Measurements from ENCODE around the gene TC2N. TPM values are rescaled to one million over a fixed set of nuclear protein-coding genes. Genes with fewer than 3 reads are reported as not detected.

The TC2N gene
- total RNA-seq, 4 donors from 2014 or later = 19.9 to 38.6 (median 29.2) TPM

GRCh38 chr14:91904956-91905645, 37.8 kb upstream of the TC2N start:
- Histone ChIP-seq H3K27me3 (no peaks in the 10 kb centered on the region), H3K4me3 (no peak overlapping the region), H3K36me3 (no peaks in the 10 kb centered on the region), H3K4me1 (peaks cover 0 to 9% (median 3%) of the 10 kb centered on the region in 3 donors), H3K27ac (peak overlapping the region in 1 of 4 donors; percentile 24), H3K9me3 (no peaks in the 10 kb centered on the region)
- TF ChIP-seq EP300 (IDR thresholded peaks at IDR 0.05) (no peak), POLR2A (IDR thresholded peaks at IDR 0.05) (no peak), CTCF (IDR thresholded peaks at IDR 0.05) (no peak), POLR2AphosphoS5 (IDR thresholded peaks at IDR 0.05) (no peak)
- ATAC-seq = no peak
- WGBS, 2 donors (ENCODE audit: low coverage in 1 of 2) = 93 to 100% methylated on average over 3 to 4 of the region's 9 CpGs

GRCh38 chr14:91904483-91904882, 37.1 kb upstream of the TC2N start:
- no peaks in the 10 kb centered on the region for H3K36me3 ChIP-seq
- ATAC-seq = no peak
- peaks cover 0 to 15% (median 3%) of the 10 kb centered on the region in 3 donors for H3K4me1 ChIP-seq
- 100% methylated on average over 1 of the region's 8 CpGs; no CpG with 5 or more reads in 1 of the 2 donors for WGBS, 2 donors (ENCODE audit: low coverage in 1 of 2)
- TF ChIP-seq EP300 (IDR thresholded peaks at IDR 0.05) (no peak), POLR2A (IDR thresholded peaks at IDR 0.05) (no peak), POLR2AphosphoS5 (IDR thresholded peaks at IDR 0.05) (no peak), CTCF (IDR thresholded peaks at IDR 0.05) (no peak)
- H3K9me3 ChIP-seq = no peaks in the 10 kb centered on the region
- H3K27me3 ChIP-seq = no peaks in the 10 kb centered on the region
- H3K4me3 ChIP-seq = no peak overlapping the region
- H3K27ac ChIP-seq = peak overlapping the region in 2 of 4 donors; percentile 8 to 24

- H3K27me3 ChIP-seq = no peaks in the 10 kb centered on the region
- H3K4me1 ChIP-seq = peaks cover 0 to 27% (median 3%) of the 10 kb centered on the region in 3 donors
- no peak overlapping the region for H3K4me3 ChIP-seq
- ATAC-seq = no peak
- peak overlapping the region in 3 of 4 donors; percentile 7 to 45 (median 24) for H3K27ac ChIP-seq
- no peak for TF ChIP-seq EP300 (IDR thresholded peaks at IDR 0.05)
- no peak for TF ChIP-seq CTCF (IDR thresholded peaks at IDR 0.05)
- no peak for TF ChIP-seq POLR2A (IDR thresholded peaks at IDR 0.05)
- no peak for TF ChIP-seq POLR2AphosphoS5 (IDR thresholded peaks at IDR 0.05)
- H3K9me3 ChIP-seq = no peaks in the 10 kb centered on the region
- H3K36me3 ChIP-seq = no peaks in the 10 kb centered on the region
- 33 to 37% methylated on average over 2 of the region's 2 CpGs for WGBS, 2 donors (ENCODE audit: low coverage in 1 of 2)
Observed at GRCh38 chr14:91903070-91903469, 35.7 kb upstream of the TC2N start.

GRCh38 chr14:91902336-91902735, 35.0 kb upstream of the TC2N start:
- 92 to 100% methylated on average over 2 to 3 of the region's 3 CpGs for WGBS, 2 donors (ENCODE audit: low coverage in 1 of 2)
- H3K9me3 ChIP-seq = no peaks in the 10 kb centered on the region
- H3K4me1 ChIP-seq = peaks cover 0 to 34% (median 5%) of the 10 kb centered on the region in 3 donors
- H3K4me3 ChIP-seq = no peak overlapping the region
- TF ChIP-seq POLR2AphosphoS5 (IDR thresholded peaks at IDR 0.05) = no peak
- no peak for TF ChIP-seq EP300 (IDR thresholded peaks at IDR 0.05)
- H3K36me3 ChIP-seq = no peaks in the 10 kb centered on the region
- no peak for ATAC-seq
- no peaks in the 10 kb centered on the region for H3K27me3 ChIP-seq
- H3K27ac ChIP-seq = peak overlapping the region in 2 of 4 donors; percentile 7 to 24

- Histone ChIP-seq H3K27me3 (no peaks in the 10 kb centered on the region), H3K4me3 (no peak overlapping the region), H3K27ac (peak overlapping the region in 3 of 4 donors; percentile 40 to 65 (median 59)), H3K36me3 (no peaks in the 10 kb centered on the region), H3K9me3 (no peaks in the 10 kb centered on the region), H3K4me1 (peaks cover 0 to 41% (median 10%) of the 10 kb centered on the region in 3 donors)
- TF ChIP-seq EP300 (IDR thresholded peaks at IDR 0.05) = no peak
- TF ChIP-seq POLR2AphosphoS5 (IDR thresholded peaks at IDR 0.05) = peak; percentile 36
- peak; percentile 86 for ATAC-seq
- 27 to 33% methylated on average over 7 to 8 of the region's 9 CpGs for WGBS, 2 donors (ENCODE audit: low coverage in 1 of 2)
Observed at GRCh38 chr14:91901449-91902226, 34.3 kb upstream of the TC2N start.
